HAP-1 (cell line): ENCODE data around the gene CHST3.
"Not testable (repeated sequence)": the region's sequence is repeated elsewhere in the genome, so short reads cannot be mapped to it uniquely, and the experiment has no call there.

ENCODE experiments used
- DNase-seq, 2 experiments: peaks; one replicate each; pipeline ENCODE4 v3.0.0-alpha.2; 2016 to 2020; ENCODE audit warnings: low spot score in 2 of 2
- H3K27me3 ChIP-seq: fragments of 250-450 bp; sonication (Bioruptor Pico); 2 replicates; pipeline ENCODE4 v1.5.1; 2020; ENCODE audit warnings: low read depth, mild to moderate bottlenecking, moderate library complexity
- H3K36me3 ChIP-seq: fragments of 250-450 bp; sonication (Bioruptor Pico); replicated peaks from 2 replicates; pipeline ENCODE4 v1.5.1; 2020; ENCODE audit warnings: mild to moderate bottlenecking
- H3K4me1 ChIP-seq: fragments of 250-450 bp; sonication (Bioruptor Pico); 2 replicates; pipeline ENCODE4 v1.5.1; 2020; ENCODE audit warnings: mild to moderate bottlenecking
- H3K4me3 ChIP-seq: fragments of 250-450 bp; sonication (Bioruptor Pico); 2 replicates; pipeline ENCODE4 v1.5.1; 2020; ENCODE audit warnings: mild to moderate bottlenecking, moderate library complexity
- H3K9me3 ChIP-seq: fragments of 250-450 bp; sonication (Bioruptor Pico); 2 replicates; pipeline ENCODE4 v1.5.1; 2020; ENCODE audit warnings: mild to moderate bottlenecking, moderate library complexity
- in situ Hi-C: fragments of 300-500 bp; cut with MboI; formaldehyde crosslinking; loops from 3 replicates; pipeline ENCODE4 v1.14.3; 2020; ENCODE audit warnings: low sequenced_read_pairs, inconsistent platforms, mixed read lengths

CHST3 gene

DNA sequence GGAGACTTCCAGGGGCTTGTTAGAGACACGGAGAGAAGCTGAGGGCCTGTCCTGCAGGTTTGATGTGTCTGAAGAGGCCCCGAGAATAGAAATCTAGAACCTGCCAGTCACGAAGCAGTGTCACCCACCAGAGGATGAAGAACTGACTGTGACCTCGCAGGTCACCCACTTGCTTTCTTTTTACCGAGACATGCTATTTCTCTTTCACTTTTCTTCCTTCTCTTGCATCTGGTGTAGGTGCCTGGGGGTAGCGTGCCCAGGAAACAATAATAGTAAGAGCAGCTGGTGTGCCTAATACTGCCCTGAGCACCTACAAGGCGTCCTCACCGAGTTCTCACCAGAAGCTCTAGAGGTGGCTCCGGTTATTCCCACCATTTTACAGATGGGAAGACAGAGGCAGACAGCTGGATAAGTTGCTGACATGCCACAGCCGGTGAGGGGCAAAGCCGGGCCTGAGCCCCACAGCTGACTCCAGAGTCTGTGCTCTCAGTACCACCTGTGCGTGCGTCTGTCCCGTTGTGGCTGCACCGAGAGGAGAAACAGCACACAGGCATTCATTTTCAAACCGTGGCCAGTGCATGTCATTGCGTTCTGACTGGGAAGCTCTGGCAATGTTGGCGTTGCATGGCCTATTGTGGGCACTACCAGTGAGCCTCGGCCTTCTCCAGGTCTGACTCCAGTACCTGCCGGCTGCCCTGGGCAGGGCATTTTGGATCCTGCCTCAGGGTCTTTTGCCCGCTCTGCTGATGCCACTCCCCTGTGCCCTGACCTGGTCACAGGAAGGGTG is 7.8 kb downstream of the CHST3 start:
- in situ Hi-C loops, result loop anchor here (25.0 kb wide), 1 partner anchor 240 kb away; the partner anchor contains the start of genes ANAPC16 and ASCC1
- Histone ChIP-seq H3K4me3 (no peak overlapping the region), H3K9me3 (no peaks in the 10 kb centered on the region), H3K27me3 (no peaks in the 10 kb centered on the region), H3K36me3 (no peaks in the 10 kb centered on the region), H3K4me1 (peaks cover 8% of the 10 kb centered on the region)
- DNase-seq, result no peak

DNA sequence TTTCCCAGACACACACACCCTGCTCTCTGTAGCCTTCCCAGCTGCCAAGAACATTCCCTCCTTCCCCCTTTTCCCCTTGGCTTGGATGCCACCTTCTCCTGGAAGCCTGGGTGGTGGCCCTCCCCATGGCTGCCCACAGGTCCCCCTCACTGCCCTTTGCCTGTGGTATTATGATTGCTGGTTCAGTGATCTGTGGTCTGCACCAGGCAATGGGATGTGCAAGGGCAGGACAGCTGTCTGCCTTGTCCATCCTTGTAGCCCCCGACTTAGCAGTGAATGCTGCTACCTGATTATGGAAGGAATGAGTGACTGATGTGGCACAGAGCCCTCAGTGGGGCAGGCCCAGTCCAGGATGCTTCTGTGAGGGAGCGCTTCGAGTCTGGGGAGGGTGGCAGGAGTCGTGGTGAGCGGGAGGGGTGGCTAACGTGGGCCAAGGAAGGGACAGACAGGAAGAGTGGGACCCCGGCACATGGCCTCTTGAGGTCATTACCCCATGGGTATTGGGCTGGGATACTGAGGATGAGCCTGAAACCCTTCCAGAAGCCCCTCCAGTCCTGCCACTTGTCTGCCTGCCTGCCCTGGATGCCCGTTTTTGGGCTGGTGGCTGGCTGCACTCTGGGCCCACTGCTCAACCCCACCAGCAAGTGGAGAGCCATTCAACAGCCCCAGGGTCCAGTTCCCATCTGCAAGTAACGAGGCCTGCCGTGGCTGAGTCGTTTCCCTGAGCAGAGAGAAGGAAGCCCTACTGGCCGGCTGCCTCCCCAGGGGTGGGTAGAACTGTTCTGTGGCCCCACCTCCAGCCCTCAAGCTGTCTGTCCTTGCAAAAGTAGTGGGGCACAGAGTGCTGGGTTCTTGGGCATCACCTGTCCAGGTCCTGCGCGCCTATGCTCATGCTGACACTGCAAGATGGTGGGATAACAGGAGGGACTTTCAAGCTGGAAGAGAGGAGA is 8.8 kb downstream of the CHST3 start:
- no peaks in the 10 kb centered on the region for H3K36me3 ChIP-seq
- no peak overlapping the region for H3K4me3 ChIP-seq
- H3K4me1 ChIP-seq, result 0 out of 2 replicates have a peak, but pooled peaks cover 3% of the 10 kb centered on the region
- no peaks in the 10 kb centered on the region for H3K27me3 ChIP-seq
- in situ Hi-C loops, result loop anchor here (25.0 kb wide), 1 partner anchor 239 kb away; the partner anchor contains the start of genes ANAPC16 and ASCC1
- no peak for DNase-seq
- H3K9me3 ChIP-seq, result no peaks in the 10 kb centered on the region

DNA sequence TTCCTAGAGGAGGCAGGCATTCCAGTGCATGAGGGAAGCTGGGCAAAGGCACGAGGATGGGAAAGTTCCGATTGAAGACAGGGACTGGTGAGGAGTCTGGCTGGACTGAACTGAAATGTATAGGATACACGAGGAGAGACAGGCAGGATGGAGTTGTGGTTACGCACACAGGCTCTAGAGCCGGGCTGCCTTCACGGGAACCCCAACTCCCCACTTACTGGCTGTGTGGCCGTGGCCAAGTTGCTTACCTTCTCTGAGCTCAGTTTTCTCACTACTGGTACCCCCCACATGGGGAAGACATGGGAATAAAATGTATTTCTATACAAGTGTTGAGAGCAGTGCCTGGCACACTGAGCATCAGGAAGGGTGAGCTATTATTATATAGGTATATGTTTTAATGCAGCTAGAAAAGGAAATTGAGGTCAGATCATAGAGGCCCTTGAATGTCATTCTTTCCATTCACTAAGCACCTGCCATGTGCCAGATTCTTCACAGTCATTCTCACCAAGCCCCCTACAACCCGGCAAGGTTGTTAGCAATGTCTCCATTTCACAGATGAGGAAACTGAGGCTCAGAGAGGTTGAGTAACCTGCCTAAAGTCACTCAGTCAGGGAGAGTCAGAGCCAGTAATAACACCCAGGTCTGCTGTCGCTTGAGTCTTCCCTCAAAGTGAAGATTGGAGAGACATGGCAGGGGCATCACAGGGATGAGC is 9.7 kb downstream of the CHST3 start:
- no peak for DNase-seq
- Histone ChIP-seq H3K4me1 (no peaks in the 10 kb centered on the region), H3K27me3 (no peaks in the 10 kb centered on the region), H3K36me3 (no peaks in the 10 kb centered on the region), H3K4me3 (no peak overlapping the region), H3K9me3 (no peaks in the 10 kb centered on the region)
- in situ Hi-C loops, result loop anchor here (25.0 kb wide), 1 partner anchor 238 kb away; the partner anchor contains the start of genes ANAPC16 and ASCC1

DNA sequence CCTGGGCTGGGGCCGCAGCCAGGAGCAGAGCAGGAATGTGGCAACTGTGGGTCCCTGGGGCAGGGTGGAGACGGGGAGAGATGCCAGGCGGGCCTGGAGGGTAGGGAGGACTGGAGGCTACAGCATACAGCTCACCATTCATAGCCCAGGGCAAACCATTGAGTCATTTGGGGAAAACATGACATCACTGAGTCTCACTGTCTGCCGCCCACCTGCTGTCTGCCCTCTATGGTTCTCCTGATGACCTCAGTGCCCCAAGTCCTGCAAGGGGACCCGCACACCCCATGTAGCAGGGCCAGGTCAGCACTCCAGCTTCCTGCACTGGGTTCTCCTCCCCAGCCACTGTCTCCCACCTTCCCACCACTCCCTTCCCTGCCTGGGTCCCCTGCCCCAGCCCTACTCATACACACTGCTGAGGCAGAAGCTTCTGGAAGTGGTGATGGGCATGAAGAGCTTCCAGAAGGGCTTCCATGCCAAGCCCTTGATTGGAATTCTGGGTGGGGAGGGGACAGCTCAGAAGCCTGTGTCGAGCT is 10.4 kb downstream of the CHST3 start:
- Histone ChIP-seq H3K4me3 (no peak overlapping the region), H3K27me3 (no peaks in the 10 kb centered on the region), H3K9me3 (no peaks in the 10 kb centered on the region), H3K4me1 (no peaks in the 10 kb centered on the region), H3K36me3 (no peaks in the 10 kb centered on the region)
- in situ Hi-C loops, result loop anchor here (25.0 kb wide), 1 partner anchor 238 kb away; the partner anchor contains the start of genes ANAPC16 and ASCC1
- DNase-seq, result no peak

DNA sequence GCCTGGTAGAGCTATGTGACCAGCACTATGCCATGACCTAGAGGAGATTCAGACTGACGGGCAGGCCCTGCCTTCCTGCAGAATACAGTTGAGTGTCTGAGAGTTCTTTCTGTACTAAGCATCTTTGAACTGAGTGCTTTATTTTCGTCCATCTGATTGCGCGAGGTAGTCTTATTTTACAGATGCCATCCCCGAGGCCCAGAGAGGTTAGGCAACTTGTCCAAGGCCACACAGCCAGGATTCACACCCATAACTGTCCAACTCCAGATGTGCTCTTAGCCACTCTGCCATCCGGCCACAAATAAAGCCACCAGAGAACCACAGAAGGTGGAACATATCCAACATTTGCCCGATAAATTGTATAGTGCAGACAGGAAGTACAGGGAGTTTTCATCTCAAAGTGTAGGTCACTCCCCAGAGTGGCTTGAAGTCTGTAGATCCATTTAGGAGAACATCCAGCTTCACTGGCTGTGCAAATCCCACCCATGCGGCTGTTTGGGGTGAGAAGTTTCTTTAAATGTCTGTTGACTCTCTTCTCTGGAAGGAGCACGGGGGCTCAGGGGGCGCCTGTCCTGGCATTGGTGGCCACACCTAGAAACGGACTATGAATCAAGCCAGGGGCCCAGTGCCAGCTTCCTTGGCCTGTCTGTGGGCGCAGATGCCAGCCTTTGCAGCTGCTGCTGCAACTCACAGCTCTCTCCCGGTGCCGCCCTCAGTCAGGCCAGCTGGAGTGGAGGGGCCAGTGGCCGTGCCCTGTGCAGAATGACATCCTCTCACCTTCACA is 11.1 kb downstream of the CHST3 start:
- in situ Hi-C loops, result no loop called here
- Histone ChIP-seq H3K27me3 (no peaks in the 10 kb centered on the region), H3K9me3 (no peaks in the 10 kb centered on the region), H3K36me3 (no peaks in the 10 kb centered on the region), H3K4me3 (no peak overlapping the region), H3K4me1 (no peaks in the 10 kb centered on the region)
- no peak for DNase-seq

DNA sequence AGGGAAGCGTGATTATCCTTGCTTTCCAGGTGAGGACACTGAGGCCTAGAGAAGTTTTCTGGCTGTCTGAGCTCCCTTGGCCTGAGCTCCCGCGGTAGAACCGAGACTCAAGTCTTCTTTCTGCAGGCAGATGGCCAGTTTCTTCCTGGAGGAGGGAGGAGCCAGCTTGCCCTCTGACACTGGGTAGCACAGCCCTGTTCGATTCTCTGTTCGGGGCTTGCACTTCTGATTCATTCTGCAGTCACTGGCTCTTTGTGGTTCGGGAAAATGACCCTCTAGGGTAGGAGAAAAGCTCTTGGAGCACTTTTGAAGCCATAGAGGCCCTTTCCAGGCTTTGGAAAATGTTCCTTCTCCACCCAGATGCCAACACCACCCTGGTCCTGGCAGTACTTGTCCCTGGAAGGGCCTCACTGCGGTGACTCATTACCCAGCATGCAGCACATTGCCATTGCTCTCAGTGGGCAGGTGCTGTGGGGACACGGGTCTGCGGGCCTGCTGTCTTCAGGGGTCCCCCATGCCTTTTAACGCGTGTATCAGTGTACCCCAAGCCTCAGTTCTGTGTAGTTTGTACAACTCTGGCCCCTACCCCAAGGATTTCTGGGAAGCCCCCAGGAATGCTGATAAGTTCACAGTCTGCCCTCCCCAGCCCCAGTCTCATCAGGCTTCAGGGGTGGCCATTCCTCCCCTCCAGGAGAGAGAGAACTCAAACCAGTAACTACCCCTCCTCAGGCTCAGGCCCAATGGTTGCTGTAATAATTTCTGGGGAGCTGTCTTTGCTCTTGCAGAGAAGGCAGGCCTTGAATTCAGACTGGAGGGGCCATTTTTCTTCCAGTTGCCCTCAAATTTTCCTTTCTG is 11.9 kb downstream of the CHST3 start:
- H3K4me1 ChIP-seq, result peaks cover 5% of the 10 kb centered on the region
- H3K9me3 ChIP-seq, result no peaks in the 10 kb centered on the region
- H3K4me3 ChIP-seq, result no peak overlapping the region
- H3K27me3 ChIP-seq, result no peaks in the 10 kb centered on the region
- in situ Hi-C loops, result no loop called here
- no peak for DNase-seq
- no peaks in the 10 kb centered on the region for H3K36me3 ChIP-seq

DNA sequence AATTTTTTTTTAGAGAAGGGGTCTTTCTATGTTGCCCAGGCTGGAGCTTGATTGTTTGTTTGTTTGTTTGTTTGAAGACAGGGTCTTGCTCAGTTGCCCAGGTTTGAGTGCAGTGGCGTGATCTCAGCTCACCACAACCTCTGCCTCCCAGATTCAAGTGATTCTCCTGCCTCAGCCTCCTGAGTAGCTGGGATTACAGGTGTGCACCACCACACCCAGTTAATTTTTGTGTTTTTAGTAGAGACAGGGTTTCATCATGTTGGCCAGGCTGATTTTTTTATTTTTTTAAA is 13.4 kb downstream of the CHST3 start:
- H3K4me3 ChIP-seq, H3K9me3 ChIP-seq, DNase-seq, in situ Hi-C loops, H3K27me3 ChIP-seq, H3K36me3 ChIP-seq: not testable (repeated sequence)
- peaks cover 13% of the 10 kb centered on the region for H3K4me1 ChIP-seq

DNA sequence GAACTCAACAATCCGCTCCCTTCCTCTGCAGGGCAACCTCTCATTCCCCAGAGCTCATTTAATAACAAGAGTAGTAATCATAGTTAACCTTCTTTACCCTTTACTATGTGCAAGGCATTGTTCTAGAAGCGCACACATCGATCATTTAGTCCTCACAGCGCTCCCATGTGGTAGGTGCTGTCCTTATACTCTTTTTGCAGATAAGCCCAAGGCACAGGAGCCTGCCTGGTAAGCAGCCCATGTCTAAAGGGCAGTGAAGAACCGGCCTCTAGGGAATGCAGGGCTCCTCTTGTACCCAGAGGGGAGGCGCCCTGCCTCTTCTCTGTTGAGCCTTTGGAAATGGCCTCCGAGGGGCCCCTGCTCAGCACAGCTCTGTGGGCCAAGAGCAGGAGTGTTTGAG is 14.3 kb downstream of the CHST3 start:
- Histone ChIP-seq H3K4me3 (no peak overlapping the region), H3K9me3 (no peaks in the 10 kb centered on the region), H3K36me3 (no peaks in the 10 kb centered on the region), H3K4me1 (peaks cover 13% of the 10 kb centered on the region), H3K27me3 (no peaks in the 10 kb centered on the region)
- peak in 1 of 2 experiments; percentile 31 for DNase-seq
- in situ Hi-C loops, result no loop called here

DNA sequence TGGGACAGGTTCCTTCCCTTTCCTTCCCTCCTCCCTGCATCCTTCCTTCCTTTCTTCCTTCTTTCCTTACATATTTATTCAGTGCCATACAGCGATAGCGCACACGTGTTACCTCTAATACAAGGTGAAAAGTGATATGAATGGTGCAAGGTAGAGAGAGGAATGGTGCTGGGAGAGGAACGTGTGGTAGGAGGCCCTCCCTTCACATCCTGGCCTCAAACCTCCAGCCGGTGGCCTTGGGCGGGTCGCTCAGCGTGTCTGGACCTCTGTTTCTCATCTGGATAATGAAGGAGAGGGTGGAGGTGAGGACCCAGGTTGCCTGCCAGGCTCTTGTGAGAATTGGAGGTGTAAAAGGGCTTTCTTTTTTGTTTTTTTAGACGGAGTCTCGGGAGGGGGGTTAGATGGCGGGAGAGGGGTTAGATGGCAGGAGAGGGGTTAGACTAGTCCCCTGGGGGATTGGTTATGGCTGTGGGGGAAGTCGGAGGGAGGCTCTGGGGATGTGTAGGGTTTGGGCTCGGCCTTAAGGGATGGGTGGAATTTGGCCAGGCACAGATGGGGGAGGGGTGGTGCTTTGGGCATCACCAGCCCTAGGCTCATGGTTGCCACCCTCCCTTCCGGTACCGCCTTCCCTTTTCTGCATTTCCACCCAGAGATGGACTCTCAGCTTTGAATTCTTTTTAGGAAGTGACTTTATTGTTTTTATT is 14.9 kb downstream of the CHST3 start:
- H3K27me3 ChIP-seq, result no peaks in the 10 kb centered on the region
- peaks cover 13% of the 10 kb centered on the region for H3K4me1 ChIP-seq
- in situ Hi-C loops, result no loop called here
- DNase-seq, result no peak
- no peak overlapping the region for H3K4me3 ChIP-seq
- H3K9me3 ChIP-seq, result no peaks in the 10 kb centered on the region
- no peaks in the 10 kb centered on the region for H3K36me3 ChIP-seq

DNA sequence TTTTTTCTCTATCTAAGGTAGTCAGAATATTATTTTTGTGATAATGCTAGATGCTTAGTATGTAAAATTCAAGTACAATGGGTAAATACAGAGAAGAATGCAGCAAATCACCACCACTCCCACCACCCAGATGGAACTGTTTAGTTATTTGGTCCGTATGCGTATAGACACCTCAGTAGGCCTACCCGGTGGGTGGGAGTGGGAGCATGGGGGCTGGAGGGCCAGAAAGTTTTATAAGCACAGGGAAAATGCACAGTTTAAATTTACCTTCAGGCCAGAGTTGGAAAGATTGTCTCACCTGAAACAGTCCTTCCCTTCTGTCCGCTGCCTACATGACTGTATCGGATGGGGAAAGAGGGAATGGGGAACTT is 15.5 kb downstream of the CHST3 start:
- DNase-seq, result no peak
- no peaks in the 10 kb centered on the region for H3K9me3 ChIP-seq
- H3K27me3 ChIP-seq, result no peaks in the 10 kb centered on the region
- H3K4me1 ChIP-seq, result peaks cover 13% of the 10 kb centered on the region
- in situ Hi-C loops, result no loop called here
- no peaks in the 10 kb centered on the region for H3K36me3 ChIP-seq
- no peak overlapping the region for H3K4me3 ChIP-seq

DNA sequence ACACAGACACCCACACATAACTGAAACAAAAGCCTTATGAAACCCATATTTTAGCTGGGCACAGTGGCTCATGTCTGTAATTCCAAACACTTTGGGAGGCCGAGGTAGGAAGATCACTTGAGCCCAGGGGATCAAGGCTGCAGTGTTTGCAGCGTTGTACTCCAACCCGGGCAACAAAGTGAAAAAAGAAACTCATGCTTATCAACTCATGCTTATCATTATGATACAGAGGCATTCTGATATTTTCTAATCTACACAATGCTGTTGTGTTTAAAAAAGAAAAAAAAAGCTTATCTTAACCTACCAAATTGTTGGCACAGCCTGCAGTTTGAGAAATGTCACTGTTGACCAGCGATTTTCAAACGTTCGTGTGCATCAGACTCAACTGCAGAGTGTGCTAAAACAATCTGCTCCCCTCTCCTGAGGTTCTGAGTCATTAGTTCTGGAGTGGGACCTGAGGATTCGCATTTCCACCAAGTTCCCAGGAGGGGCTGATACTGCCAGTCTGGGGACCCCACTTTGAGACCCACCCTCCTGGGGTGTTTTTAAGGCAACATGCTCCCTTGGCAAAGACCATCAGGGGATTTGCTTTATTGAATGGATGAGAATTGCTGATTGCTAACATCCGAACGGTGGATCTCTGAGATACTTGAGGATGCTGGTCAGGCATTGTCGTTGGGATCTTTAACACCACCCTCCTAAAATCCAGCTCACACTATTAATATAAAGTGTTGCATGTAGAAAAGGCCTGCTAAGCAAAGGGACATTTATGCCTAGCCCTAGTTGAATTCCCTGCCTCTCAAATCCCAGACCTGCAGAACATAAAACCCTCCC is 16.2 kb downstream of the CHST3 start:
- no peaks in the 10 kb centered on the region for H3K36me3 ChIP-seq
- H3K4me3 ChIP-seq, result no peak overlapping the region
- H3K27me3 ChIP-seq, result no peaks in the 10 kb centered on the region
- in situ Hi-C loops, result no loop called here
- DNase-seq, result no peak
- peaks cover 13% of the 10 kb centered on the region for H3K4me1 ChIP-seq
- no peaks in the 10 kb centered on the region for H3K9me3 ChIP-seq
